Measurements from ENCODE around the gene SPATA31E1.
"Not testable (repeated sequence)": the region's sequence is repeated elsewhere in the genome, so short reads cannot be mapped to it uniquely, and the experiment has no call there.

The SPATA31E1 gene

DNA sequence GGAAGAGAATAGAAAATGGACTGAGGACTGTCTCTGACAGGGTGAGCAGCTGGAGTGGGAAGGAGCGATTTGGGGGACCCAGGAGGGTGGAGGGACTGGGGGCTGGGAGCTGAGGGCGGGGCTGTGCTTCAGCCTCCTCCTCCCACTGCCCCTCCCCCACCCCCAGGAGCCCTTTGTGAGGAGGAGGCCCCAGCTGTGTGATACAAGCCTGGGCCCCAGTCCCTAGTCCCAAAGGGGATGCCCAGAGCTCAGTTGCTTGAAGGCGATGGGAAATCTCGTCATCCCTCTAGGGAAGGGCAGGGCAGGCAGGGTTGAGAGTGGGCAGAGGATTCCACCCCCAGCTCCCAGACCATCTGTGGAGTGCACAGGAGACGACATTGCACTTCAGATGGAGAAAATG, at the start of gene SPATA31E1:
SPATA31E1 (plus strand) TSS at position 251 of the 400 bp plus-strand sequence; CDS start at position 266, 15 bp downstream.
- DNase-seq (ENCODE audit: extremely low read depth in 1 of 2, low read depth in 1 of 2): no peak

- DNase-seq (ENCODE audit: extremely low read depth in 1 of 2, low read depth in 1 of 2): no peak
Measured at GRCh38 chr9:87834357-87834756, 48.3 kb upstream of the SPATA31E1 start.

DNA sequence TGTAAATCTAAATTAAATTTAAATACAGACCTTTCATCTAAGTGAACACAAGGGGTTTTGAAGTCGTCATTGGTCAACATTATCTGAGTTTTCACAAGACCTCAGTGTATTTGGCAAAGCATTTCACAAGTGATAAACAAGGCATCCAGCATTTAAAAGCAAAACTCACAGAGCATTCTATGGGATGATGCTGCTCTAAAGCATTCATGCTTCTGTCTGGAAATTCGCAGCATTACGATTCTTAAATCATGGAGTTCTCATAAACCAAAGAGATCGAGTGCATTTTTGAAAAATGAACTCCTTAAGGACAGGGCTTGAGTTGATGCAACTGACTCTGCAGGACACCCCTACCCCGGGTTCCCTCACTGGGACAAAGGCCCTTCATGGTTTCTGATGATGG, 46.1 kb upstream of the SPATA31E1 start:
- no peak for DNase-seq (ENCODE audit: extremely low read depth in 1 of 2, low read depth in 1 of 2)

DNA sequence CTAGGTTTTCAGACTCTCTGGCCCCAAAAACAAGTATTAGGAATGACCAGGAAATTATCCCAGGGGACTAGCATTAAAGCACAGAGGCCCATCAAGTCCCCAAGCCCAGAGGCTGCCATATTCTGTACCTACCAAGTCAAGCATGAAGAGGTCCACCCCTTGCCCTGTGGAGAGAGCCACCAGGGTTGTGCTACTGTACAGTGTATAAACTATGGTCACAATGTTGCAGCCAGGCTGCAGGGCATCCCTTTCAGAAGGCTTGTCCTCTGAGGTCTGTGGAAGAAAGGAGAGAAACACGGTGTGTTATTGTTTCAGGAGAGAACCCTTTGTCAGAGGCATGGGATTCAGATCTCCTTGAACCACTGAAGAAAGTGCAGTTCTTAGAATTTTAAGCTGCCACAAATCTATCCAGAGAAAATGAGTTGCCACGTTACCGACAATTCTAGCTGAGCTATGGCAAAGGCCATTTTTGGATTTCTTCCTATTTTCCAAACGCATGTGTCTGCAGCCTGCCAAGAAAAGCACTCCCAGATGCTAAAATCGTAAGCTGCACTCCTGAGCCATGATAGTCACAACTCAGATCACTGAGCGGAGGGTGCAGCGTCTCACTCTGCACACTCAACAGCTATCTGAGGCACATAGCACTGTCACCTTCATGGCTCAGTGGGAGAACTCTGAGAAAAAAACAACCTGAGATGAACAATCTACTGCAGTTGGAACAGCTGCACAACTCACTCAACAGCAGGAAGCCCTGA, 45.5 kb upstream of the SPATA31E1 start:
- DNase-seq (ENCODE audit: extremely low read depth in 1 of 2, low read depth in 1 of 2): no peak

- no peak for DNase-seq (ENCODE audit: extremely low read depth in 1 of 2, low read depth in 1 of 2)
Measured at GRCh38 chr9:87840134-87840533, 42.5 kb upstream of the SPATA31E1 start.

GRCh38 chr9:87842878-87843585, 39.6 kb upstream of the SPATA31E1 start:
- DNase-seq (ENCODE audit: extremely low read depth in 1 of 2, low read depth in 1 of 2): no peak

GRCh38 chr9:87844506-87844905, 38.2 kb upstream of the SPATA31E1 start:
- DNase-seq (ENCODE audit: extremely low read depth in 1 of 2, low read depth in 1 of 2): no peak

GRCh38 chr9:87847817-87848216, 34.9 kb upstream of the SPATA31E1 start:
- not testable (repeated sequence) for DNase-seq (ENCODE audit: extremely low read depth in 1 of 2, low read depth in 1 of 2)

GRCh38 chr9:87849144-87849758, 33.4 kb upstream of the SPATA31E1 start:
- DNase-seq (ENCODE audit: extremely low read depth in 1 of 2, low read depth in 1 of 2): no peak

DNA sequence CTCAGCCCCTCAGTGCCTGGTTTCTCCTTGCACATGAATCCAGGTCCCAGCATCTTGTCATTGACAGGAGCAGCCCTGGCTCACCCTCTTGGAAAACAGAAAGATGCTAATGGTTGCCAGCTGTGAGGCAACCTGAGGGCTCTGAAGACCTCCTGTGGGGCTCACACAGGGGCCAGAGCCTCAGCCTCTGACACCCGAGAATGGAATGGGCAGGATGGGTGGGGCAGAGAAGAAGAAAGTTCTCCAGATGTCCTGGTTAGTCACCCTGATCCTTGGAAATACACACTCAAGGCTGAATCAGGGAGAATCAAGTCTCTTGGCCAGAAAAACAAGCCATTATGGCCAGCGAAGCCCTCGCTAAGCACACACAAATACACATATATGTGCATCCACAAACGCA, 32.3 kb upstream of the SPATA31E1 start:
- DNase-seq (ENCODE audit: extremely low read depth in 1 of 2, low read depth in 1 of 2): no peak

DNA sequence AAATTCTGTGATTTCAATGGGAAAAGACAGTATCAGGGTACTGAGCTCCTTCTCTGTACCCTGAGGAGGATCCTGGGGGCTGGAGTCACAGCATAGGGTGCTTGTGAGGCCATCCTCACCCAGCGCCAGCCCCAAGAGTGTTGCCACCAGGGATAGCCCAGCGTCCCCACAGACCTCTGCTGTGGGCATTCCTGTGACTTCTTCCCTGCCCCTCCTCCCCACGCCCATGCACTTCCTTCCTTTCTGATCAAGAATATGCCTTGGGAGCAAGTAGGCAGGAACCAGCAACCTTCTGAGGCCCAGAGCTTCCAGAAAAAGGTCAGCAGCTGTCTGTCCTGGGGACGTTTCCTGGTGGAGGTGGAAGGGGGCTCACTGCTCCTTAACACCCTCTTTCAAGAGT, 31.5 kb upstream of the SPATA31E1 start:
- DNase-seq (ENCODE audit: extremely low read depth in 1 of 2, low read depth in 1 of 2): not testable (repeated sequence)

DNA sequence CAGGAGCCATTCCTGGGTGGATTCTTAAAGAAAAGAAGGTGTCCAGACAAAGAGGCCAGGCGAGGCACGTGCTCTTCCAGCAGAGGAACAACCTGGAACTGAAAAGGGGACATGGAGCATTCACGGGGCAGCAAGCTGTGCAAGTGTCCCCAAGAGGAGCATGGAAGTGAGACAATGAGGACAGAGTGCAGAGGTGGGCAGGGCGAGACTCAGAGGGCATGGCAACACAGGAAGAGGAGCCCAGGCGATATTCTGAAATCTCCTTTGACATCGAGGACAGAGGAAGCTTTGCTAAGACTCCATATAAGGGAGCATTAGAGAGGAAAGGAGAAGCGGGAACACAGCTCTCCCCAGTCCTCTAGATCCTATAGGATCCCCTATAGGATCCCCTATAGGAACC, 29.4 kb upstream of the SPATA31E1 start:
- DNase-seq (ENCODE audit: extremely low read depth in 1 of 2, low read depth in 1 of 2): no peak

- DNase-seq (ENCODE audit: extremely low read depth in 1 of 2, low read depth in 1 of 2): no peak
Measured at GRCh38 chr9:87853876-87854579, 28.6 kb upstream of the SPATA31E1 start.

GRCh38 chr9:87854580-87854955, 28.1 kb upstream of the SPATA31E1 start:
- DNase-seq (ENCODE audit: extremely low read depth in 1 of 2, low read depth in 1 of 2): no peak

GRCh38 chr9:87855061-87855460, 27.6 kb upstream of the SPATA31E1 start:
- no peak for DNase-seq (ENCODE audit: extremely low read depth in 1 of 2, low read depth in 1 of 2)

DNA sequence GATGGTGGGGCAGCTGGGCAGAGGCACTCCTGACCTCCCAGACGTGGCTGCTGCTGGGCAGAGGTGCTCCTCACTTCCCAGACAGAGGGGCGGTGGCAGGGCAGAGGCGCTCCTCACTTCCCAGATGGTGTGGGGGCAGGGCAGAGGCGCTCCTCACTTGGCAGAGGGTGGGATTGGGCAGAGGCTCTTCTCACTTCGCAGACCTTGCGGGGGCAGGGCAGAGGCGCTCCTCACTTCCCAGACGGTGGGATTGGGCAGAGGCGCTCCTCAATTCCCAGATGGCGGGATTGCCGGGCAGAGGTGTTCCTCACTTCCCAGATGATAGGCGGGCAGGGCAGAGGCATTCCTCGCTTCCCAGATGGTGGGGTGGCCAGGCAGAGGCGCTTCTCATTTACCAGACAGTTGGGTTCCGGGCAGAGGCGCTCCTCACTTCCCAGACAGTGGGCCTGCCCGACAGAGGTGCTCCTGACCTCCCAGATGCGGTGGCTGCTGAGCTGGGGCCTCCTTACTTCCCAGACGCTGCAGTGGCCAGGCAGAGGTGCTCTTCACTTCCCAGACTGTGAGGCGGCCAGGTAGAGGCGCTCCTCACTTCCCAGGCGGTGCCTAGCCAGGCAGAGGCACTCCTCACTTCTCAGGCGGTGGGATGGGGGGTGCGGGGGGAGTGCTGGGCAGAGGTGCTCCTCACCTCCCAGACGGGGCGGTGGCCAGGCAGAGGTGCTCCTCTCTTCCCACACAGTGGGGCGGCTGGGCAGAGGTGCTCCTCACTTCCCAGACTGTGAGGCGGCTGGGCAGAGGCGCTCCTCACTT, 25.3 kb upstream of the SPATA31E1 start:
- DNase-seq (ENCODE audit: extremely low read depth in 1 of 2, low read depth in 1 of 2): no peak

DNA sequence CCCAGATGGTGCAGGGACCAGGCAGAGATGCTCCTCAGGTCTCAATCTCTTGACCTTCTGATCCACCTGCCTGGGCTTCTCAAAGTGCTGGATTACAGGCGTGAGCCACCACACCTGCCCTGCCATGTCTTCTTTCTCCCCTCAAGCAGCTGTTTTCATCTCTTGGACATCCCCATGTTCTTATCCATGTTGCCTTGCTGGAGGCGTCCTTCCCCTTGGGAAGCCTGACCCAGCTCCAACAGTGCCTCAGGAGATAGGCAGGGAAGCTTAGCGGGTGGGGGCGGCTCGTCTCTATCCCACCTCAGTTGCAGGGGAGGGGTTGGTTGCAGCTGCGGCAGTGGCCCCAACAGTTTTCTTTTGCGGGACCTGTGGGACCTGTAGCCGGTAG, 24.7 kb upstream of the SPATA31E1 start:
- no peak for DNase-seq (ENCODE audit: extremely low read depth in 1 of 2, low read depth in 1 of 2)

DNA sequence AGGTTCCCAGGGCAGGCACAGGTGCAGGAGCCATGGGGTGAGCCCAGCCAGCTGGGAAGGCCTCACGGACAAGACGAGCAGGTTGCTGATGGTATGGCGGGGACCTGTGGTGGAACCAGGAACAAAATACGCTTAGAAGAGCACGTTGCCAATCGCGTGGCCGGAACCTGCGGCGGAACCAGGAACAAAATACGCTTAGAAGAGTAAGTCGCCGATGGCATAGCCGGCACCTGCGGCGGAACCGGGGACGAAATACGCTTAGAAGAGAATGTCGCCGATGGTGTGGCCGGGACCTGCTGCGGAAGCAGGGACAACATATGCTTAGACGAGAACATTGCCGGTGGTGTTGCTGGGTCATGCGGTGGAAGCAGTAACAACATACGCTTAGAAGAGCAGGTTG, 23.5 kb upstream of the SPATA31E1 start:
- DNase-seq (ENCODE audit: extremely low read depth in 1 of 2, low read depth in 1 of 2): no peak

DNA sequence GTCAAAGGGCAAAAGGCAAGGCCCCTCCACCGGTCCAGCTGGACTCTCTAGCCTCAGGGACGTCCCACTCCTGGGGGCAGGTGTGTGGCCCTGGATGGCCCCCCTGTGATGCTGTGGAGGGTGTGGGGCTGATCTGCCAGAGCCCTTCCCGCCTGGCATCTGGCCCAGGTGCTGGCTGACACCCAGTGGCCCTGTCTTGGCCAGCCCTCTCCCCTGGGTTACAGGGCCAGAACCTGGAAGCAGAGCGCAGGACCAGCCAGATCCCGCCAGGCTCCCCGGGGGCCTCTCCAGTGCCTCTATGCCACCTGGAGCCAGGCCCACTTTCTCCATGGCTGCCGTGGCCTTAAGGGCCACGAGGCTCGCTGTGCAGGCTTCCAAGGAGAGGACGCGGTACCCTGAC, 22.9 kb upstream of the SPATA31E1 start:
- DNase-seq (ENCODE audit: extremely low read depth in 1 of 2, low read depth in 1 of 2): no peak

DNA sequence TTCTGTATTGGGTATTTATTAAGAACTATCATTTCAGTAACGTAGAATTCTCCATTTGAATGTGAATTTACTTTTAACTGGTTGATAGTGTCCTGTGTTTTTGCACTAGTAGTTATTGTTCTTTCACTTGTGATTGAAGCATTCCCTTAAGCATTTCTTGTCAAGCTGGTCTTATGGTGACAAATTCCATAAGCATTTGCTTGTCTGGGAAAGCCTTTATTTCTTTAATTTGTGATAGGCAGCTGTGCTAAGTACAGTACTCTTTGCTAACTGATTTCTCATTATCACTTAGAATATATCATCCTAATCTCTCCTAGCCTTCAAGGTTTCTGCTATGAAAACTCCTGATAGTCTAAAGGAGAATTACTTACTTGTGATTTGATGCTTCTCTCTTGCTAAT, 21.3 kb upstream of the SPATA31E1 start:
- DNase-seq (ENCODE audit: extremely low read depth in 1 of 2, low read depth in 1 of 2): no peak

Data from activated CD8-positive, alpha-beta memory T cell treated with anti-CD3 and anti-CD28 coated beads for 1 hour (primary cell).